HG03108 (cell line): ENCODE results near the gene ACTL7B.
"Not testable (repeated sequence)": the region's sequence is repeated elsewhere in the genome, so short reads cannot be mapped to it uniquely, and the experiment has no call there.

Experiments
- ATAC-seq: cut with Tn5 transposase; IDR thresholded peaks from one replicate; pipeline ENCODE4 v1.9.1; 2021; ENCODE audit warnings: moderate library complexity; ENCODE audit not compliant: unreplicated experiment

Gene ACTL7B

GRCh38 chr9:108869092-108869725 lies 13.4 kb upstream of the ACTL7B start:
- ATAC-seq, result no peak

GRCh38 chr9:108867829-108868228 lies 12.0 kb upstream of the ACTL7B start:
- no peak for ATAC-seq

GRCh38 chr9:108867116-108867515 lies 11.3 kb upstream of the ACTL7B start:
- ATAC-seq, result no peak

GRCh38 chr9:108866001-108866420 lies 10.2 kb upstream of the ACTL7B start:
- no peak for ATAC-seq

- no peak for ATAC-seq
Measured at GRCh38 chr9:108865037-108865436, 9.3 kb upstream of the ACTL7B start.

- no peak for ATAC-seq
Measured at GRCh38 chr9:108864446-108864845, 8.7 kb upstream of the ACTL7B start.

GRCh38 chr9:108863891-108864290 lies 8.1 kb upstream of the ACTL7B start:
- no peak for ATAC-seq

GRCh38 chr9:108861997-108862396 lies 6.2 kb upstream of the ACTL7B start, which contains the start of gene ACTL7A:
Gene ACTL7A (plus strand): TSS chr9:108862266. CDS start chr9:108862323, 57 bp downstream.
- no peak for ATAC-seq

GRCh38 chr9:108861464-108861863 lies 5.7 kb upstream of the ACTL7B start:
- no peak for ATAC-seq

- ATAC-seq, result no peak
Measured at GRCh38 chr9:108860764-108861163, 5.0 kb upstream of the ACTL7B start.

GRCh38 chr9:108860354-108860753 lies 4.6 kb upstream of the ACTL7B start:
- ATAC-seq, result no peak

GRCh38 chr9:108859459-108860114 lies 3.8 kb upstream of the ACTL7B start:
- ATAC-seq, result no peak

GRCh38 chr9:108857572-108857971 lies 1.8 kb upstream of the ACTL7B start:
- no peak for ATAC-seq

- no peak for ATAC-seq
Measured at GRCh38 chr9:108855529-108855886, 278 bp downstream of the ACTL7B start.

- no peak for ATAC-seq
Measured at GRCh38 chr9:108854641-108855528, 901 bp downstream of the ACTL7B start.

- no peak for ATAC-seq
Measured at GRCh38 chr9:108854094-108854493, 1.7 kb downstream of the ACTL7B start.

GRCh38 chr9:108852079-108852478 lies 3.7 kb downstream of the ACTL7B start:
- ATAC-seq, result no peak

GRCh38 chr9:108851138-108851537 lies 4.6 kb downstream of the ACTL7B start:
- ATAC-seq, result no peak

GRCh38 chr9:108850293-108850897 lies 5.4 kb downstream of the ACTL7B start:
- ATAC-seq, result no peak

- not testable (repeated sequence) for ATAC-seq
Measured at GRCh38 chr9:108848296-108848695, 7.5 kb downstream of the ACTL7B start.

- no peak for ATAC-seq
Measured at GRCh38 chr9:108845947-108846346, 9.8 kb downstream of the ACTL7B start.
